H1 (cell line): ENCODE measurements around the gene ALG9. TPM values are rescaled to one million over a fixed set of nuclear protein-coding genes. Genes with fewer than 3 reads are reported as not detected.
A peak's percentile ranks its signal among the peaks of the same experiment; 100 is the strongest.

Experiments
- ASH2L ChIP-seq: fragments of 200-600, 300-600 bp; sonication (generic); IDR thresholded peaks from one replicate; pipeline ENCODE4 v1.7.1; 2017; ENCODE audit warnings: low read length
- CTCF ChIP-seq, 3 experiments: IDR thresholded peaks; 1 replicate in 2 of 3; 2 replicates in 1 of 3; pipeline versions ENCODE4 v1.5.1 to v1.6.1; 2011; ENCODE audit warnings: low read length in 3 of 3, mild to moderate bottlenecking in 3 of 3, inconsistent platforms in 2 of 3, low read depth in 1 of 3, moderate library complexity in 1 of 3; ENCODE audit not compliant: insufficient read depth in 1 of 3; ENCODE audit errors: control extremely low read depth in 1 of 3
- HDAC2 ChIP-seq, 2 experiments: fragments of 300-600 bp in 1 of 2; sonication (generic) in 1 of 2; IDR thresholded peaks; 2 replicates each; pipeline ENCODE4 v1.6.1; 2011 to 2012; ENCODE audit warnings: low read depth in 2 of 2, low read length in 2 of 2, mild to moderate bottlenecking in 2 of 2, moderate library complexity in 2 of 2, borderline replicate concordance in 1 of 2, inconsistent platforms in 1 of 2
- KDM1A ChIP-seq: fragments of 200-600, 300-600 bp; sonication (generic); IDR thresholded peaks from 2 replicates; pipeline ENCODE4 v1.7.1; 2016; ENCODE audit warnings: mild to moderate bottlenecking, low read length, borderline replicate concordance
- KDM5A ChIP-seq: fragments of 200-600 bp; IDR thresholded peaks from 2 replicates; pipeline ENCODE4 v1.7.1; 2012; ENCODE audit warnings: mild to moderate bottlenecking, low read length, inconsistent platforms, mixed read lengths
- PHF8 ChIP-seq: fragments of 200-600 bp; sonication (generic); conservative IDR thresholded peaks from 2 replicates; pipeline ENCODE4 v1.7.1; 2012; ENCODE audit warnings: low read depth, mild to moderate bottlenecking, inconsistent platforms, low read length, moderate library complexity
- POLR2A ChIP-seq, 2 experiments: IDR thresholded peaks; 1 replicate in 1 of 2; 2 replicates in 1 of 2; pipeline ENCODE4 v1.6.1; 2011; ENCODE audit warnings: low read depth in 2 of 2, low read length in 2 of 2, mild to moderate bottlenecking in 2 of 2; ENCODE audit errors: control extremely low read depth in 1 of 2
- RAD21 ChIP-seq, 2 experiments: IDR thresholded peaks in 1 of 2; conservative IDR thresholded peaks in 1 of 2; 2 replicates each; pipeline ENCODE4 v1.6.1; 2011; ENCODE audit warnings: low read depth in 2 of 2, low read length in 2 of 2, improper control_type of control experiment in 1 of 2, inconsistent platforms in 1 of 2, mild to moderate bottlenecking in 1 of 2, moderate library complexity in 1 of 2
- RNF2 ChIP-seq: fragments of 200-900, 300-1000 bp; sonication (generic); IDR thresholded peaks from 2 replicates; pipeline ENCODE4 v1.7.1; 2016; ENCODE audit warnings: borderline replicate concordance, low read depth, mild to moderate bottlenecking, antibody characterized with exemption, low read length; ENCODE audit not compliant: poor library complexity, severe bottlenecking; ENCODE audit errors: missing control alignments
- RXRA ChIP-seq: IDR thresholded peaks from 2 replicates; pipeline ENCODE4 v1.6.1; 2011; ENCODE audit warnings: low read depth, mild to moderate bottlenecking, low read length, moderate library complexity; ENCODE audit not compliant: insufficient read depth
- SIN3A ChIP-seq, 2 experiments: IDR thresholded peaks in 1 of 2; conservative IDR thresholded peaks in 1 of 2; 2 replicates each; pipeline ENCODE4 v1.6.1; 2011 to 2012; ENCODE audit warnings: low read length in 2 of 2, improper control_type of control experiment in 1 of 2, low read depth in 1 of 2, mild to moderate bottlenecking in 1 of 2
- SUZ12 ChIP-seq: fragments of 200-600 bp; sonication (generic); IDR thresholded peaks from 2 replicates; pipeline ENCODE4 v1.6.1; 2012; ENCODE audit warnings: mild to moderate bottlenecking, inconsistent platforms, low read length, moderate library complexity, mixed read lengths
- TAF7 ChIP-seq: optimal IDR thresholded peaks from 2 replicates; pipeline ENCODE3; 2011; ENCODE audit warnings: low read depth, mild to moderate bottlenecking, inconsistent platforms, low read length, moderate library complexity, borderline replicate concordance
- YY1 ChIP-seq: IDR thresholded peaks from 2 replicates; pipeline ENCODE4 v1.6.1; 2011; ENCODE audit warnings: low read depth, mild to moderate bottlenecking, low read length
- ZNF274 ChIP-seq: IDR thresholded peaks from 2 replicates; pipeline ENCODE4 v1.7.0; 2012; ENCODE audit warnings: low read length, borderline replicate concordance; ENCODE audit errors: extremely low read depth
- polyA plus RNA-seq, 7 experiments: library from polyadenylated mRNA; depleted of rRNA in 3 of 7; stranded (reverse) in 5 of 7; unstranded in 2 of 7; fragments of >200 nt in 5 of 7; fragments of 200-250 nt in 2 of 7; gene quantifications; 1 replicate in 5 of 7; 2 replicates in 1 of 7; 4 replicates in 1 of 7; pipeline versions ENCODE4 v1.2.1 to v1.2.3, GENCODE V29; 2011 to 2013; ENCODE audit warnings: missing spikeins in 2 of 7, mixed read lengths in 2 of 7
- total RNA-seq: library from RNA; stranded (reverse); fragmentation: NEBNext Ultra II Directional; extraction: Animal tissue kit (Norgen Biotek cat#: 25700); gene quantifications from 2 replicates; pipeline ENCODE4 v1.2.1, GENCODE V29; 2021

The ALG9 gene
- total and polyA plus RNA-seq, 2 of the 8 experiments (the other 6 are each of a cell fraction or from before 2014, with no cell fraction given), result 23.5 to 24.5 TPM

GRCh38 chr11:111870886-111871692 lies at the start of gene ALG9 (continued):
- TF ChIP-seq CTCF (IDR thresholded peaks at IDR 0.05; ENCODE audit: control extremely low read depth in 1 of 3, insufficient read depth in 1 of 3, low read depth in 1 of 3, low read length in 3 of 3) (peak; percentile 12 to 37 (median 18); a peak in 3 of 4 replicates), SUZ12 (no peak), RNF2 (no peak), KDM1A (no peak; the same call in 1 of the 2 replicates), KDM5A (0 out of 2 replicates have a peak, but pooled peaks have one; percentile 12), PHF8 (peak; percentile 70), RAD21 (IDR thresholded peaks at IDR 0.05 in 1 of 2, conservative IDR thresholded peaks at IDR 0.05 in 1 of 2; ENCODE audit: low read depth in 2 of 2, low read length in 2 of 2) (no peak), YY1 (peak; percentile 67), ZNF274 (no peak), RXRA (no peak), HDAC2 (IDR thresholded peaks at IDR 0.05; ENCODE audit: borderline replicate concordance in 1 of 2, low read depth in 2 of 2, low read length in 2 of 2) (peak in 1 of 2 experiments; percentile 75; a peak in 1 of 4 replicates), POLR2A (IDR thresholded peaks at IDR 0.05; ENCODE audit: control extremely low read depth in 1 of 2, low read depth in 2 of 2, low read length in 2 of 2) (peak in 1 of 2 experiments; percentile 64; a peak in 2 of 3 replicates), ASH2L (peak; percentile 95), SIN3A (conservative IDR thresholded peaks at IDR 0.05 in 1 of 2, IDR thresholded peaks at IDR 0.05 in 1 of 2; ENCODE audit: low read depth in 1 of 2, low read length in 2 of 2) (peak; percentile 52 to 62; a peak in 3 of 4 replicates), TAF7 (peak; percentile 63)
